Activated CD8-positive, alpha-beta memory T cell treated with anti-CD3 and anti-CD28 coated beads for 24 hours (primary cell): Measurements from ENCODE around the gene NECTIN2.
"Not testable (repeated sequence)": the region's sequence is repeated elsewhere in the genome, so short reads cannot be mapped to it uniquely, and the experiment has no call there.

Source experiments
- DNase-seq: peaks from one replicate; pipeline ENCODE4 v3.0.0-alpha.2; 2020

NECTIN2 gene

GRCh38 chr19:44887648-44888047, 41.6 kb downstream of the NECTIN2 start:
- no peak for DNase-seq

- not testable (repeated sequence) for DNase-seq
Measured at GRCh38 chr19:44888335-44888734, 42.2 kb downstream of the NECTIN2 start.

GRCh38 chr19:44889830-44890365, 43.8 kb downstream of the NECTIN2 start:
- DNase-seq = no peak

GRCh38 chr19:44890366-44891015, 44.4 kb downstream of the NECTIN2 start:
- DNase-seq = peak; percentile 100

- DNase-seq = no peak
Measured at GRCh38 chr19:44891016-44891882, 45.2 kb downstream of the NECTIN2 start, which contains the start of gene TOMM40. TOMM40 (plus strand) TSS chr19:44891254; CDS start chr19:44891416, 162 bp downstream.

- DNase-seq = no peak
Measured at GRCh38 chr19:44892932-44893331, 46.8 kb downstream of the NECTIN2 start.

GRCh38 chr19:44893332-44894051, 47.4 kb downstream of the NECTIN2 start:
- DNase-seq = no peak

- DNase-seq = no peak
Measured at GRCh38 chr19:44894052-44894400, 47.9 kb downstream of the NECTIN2 start.

- no peak for DNase-seq
Measured at GRCh38 chr19:44894946-44895345, 48.8 kb downstream of the NECTIN2 start.

- DNase-seq = no peak
Measured at GRCh38 chr19:44897835-44898234, 51.7 kb downstream of the NECTIN2 start.

GRCh38 chr19:44900328-44901244, 54.5 kb downstream of the NECTIN2 start:
- DNase-seq = no peak

- no peak for DNase-seq
Measured at GRCh38 chr19:44903216-44903601, 57.1 kb downstream of the NECTIN2 start.

GRCh38 chr19:44903602-44904425, 57.7 kb downstream of the NECTIN2 start:
- peak; percentile 94 for DNase-seq

GRCh38 chr19:44904426-44904994, 58.4 kb downstream of the NECTIN2 start:
- peak; percentile 71 for DNase-seq

GRCh38 chr19:44905437-44906160, 59.5 kb downstream of the NECTIN2 start, which contains the start of gene APOE:
APOE (plus strand) TSS chr19:44905796; CDS start chr19:44906625, 829 bp downstream.
- no peak for DNase-seq

- DNase-seq = no peak
Measured at GRCh38 chr19:44907613-44908012, 61.5 kb downstream of the NECTIN2 start.

- no peak for DNase-seq
Measured at GRCh38 chr19:44908074-44908835, 62.2 kb downstream of the NECTIN2 start.

GRCh38 chr19:44908836-44909261, 62.8 kb downstream of the NECTIN2 start:
- DNase-seq = no peak

GRCh38 chr19:44909775-44910174, 63.7 kb downstream of the NECTIN2 start:
- DNase-seq = no peak
